Measurements from ENCODE around the gene PREX1.

The PREX1 gene

GRCh38 chr20:48763216-48763914 lies 64.4 kb downstream of the PREX1 start:
- TF ChIP-seq CTCF (IDR thresholded peaks at IDR 0.05; ENCODE audit: poor library complexity, severe bottlenecking), result no peak
- Histone ChIP-seq H3K36me3 (ENCODE audit: low read depth) (no peaks in the 10 kb centered on the region), H3K4me1 (ENCODE audit: insufficient read depth, poor library complexity, severe bottlenecking) (peaks cover 9% of the 10 kb centered on the region), H3K4me3 (ENCODE audit: severe bottlenecking) (no peak overlapping the region), H3K9me3 (ENCODE audit: severe bottlenecking) (no peaks in the 10 kb centered on the region), H3K27ac (ENCODE audit: poor library complexity, severe bottlenecking) (no peak overlapping the region), H3K27me3 (ENCODE audit: insufficient read depth, poor library complexity, severe bottlenecking) (no peaks in the 10 kb centered on the region)
- peak; percentile 76 for DNase-seq (ENCODE audit: low spot score)
- no peak for ATAC-seq (ENCODE audit: low read depth)

DNA sequence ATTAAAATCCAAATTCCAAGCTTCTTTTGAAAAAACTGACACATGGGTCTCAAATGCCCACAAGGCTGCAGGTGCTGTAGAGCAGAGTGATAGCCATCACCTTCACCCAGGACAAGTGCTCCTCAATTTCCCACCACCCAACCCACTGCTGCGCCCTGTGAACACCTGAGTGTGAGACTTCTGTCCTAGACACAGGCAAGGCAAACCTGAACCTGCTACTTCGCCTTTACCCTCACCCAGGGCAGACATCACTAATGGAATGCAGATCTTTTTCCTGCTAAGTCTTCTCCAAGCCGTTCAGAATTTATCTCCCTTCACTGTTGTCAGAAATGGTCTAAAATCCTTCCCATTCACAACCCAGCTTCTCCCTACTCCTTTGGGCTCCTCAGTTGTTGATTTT lies 65.9 kb downstream of the PREX1 start:
- no peak for TF ChIP-seq CTCF (IDR thresholded peaks at IDR 0.05; ENCODE audit: poor library complexity, severe bottlenecking)
- no peaks in the 10 kb centered on the region for H3K27me3 ChIP-seq (ENCODE audit: insufficient read depth, poor library complexity, severe bottlenecking)
- DNase-seq (ENCODE audit: low spot score) (no peak), ATAC-seq (ENCODE audit: low read depth) (no peak)
- H3K36me3 ChIP-seq (ENCODE audit: low read depth), result no peaks in the 10 kb centered on the region
- H3K9me3 ChIP-seq (ENCODE audit: severe bottlenecking), result no peaks in the 10 kb centered on the region
- H3K4me3 ChIP-seq (ENCODE audit: severe bottlenecking), result no peak overlapping the region
- peaks cover 9% of the 10 kb centered on the region for H3K4me1 ChIP-seq (ENCODE audit: insufficient read depth, poor library complexity, severe bottlenecking)
- no peak overlapping the region for H3K27ac ChIP-seq (ENCODE audit: poor library complexity, severe bottlenecking)

- Histone ChIP-seq H3K27ac (ENCODE audit: poor library complexity, severe bottlenecking) (no peak overlapping the region), H3K36me3 (ENCODE audit: low read depth) (no peaks in the 10 kb centered on the region), H3K4me1 (ENCODE audit: insufficient read depth, poor library complexity, severe bottlenecking) (peaks cover 9% of the 10 kb centered on the region), H3K27me3 (ENCODE audit: insufficient read depth, poor library complexity, severe bottlenecking) (no peaks in the 10 kb centered on the region), H3K4me3 (ENCODE audit: severe bottlenecking) (no peak overlapping the region), H3K9me3 (ENCODE audit: severe bottlenecking) (no peaks in the 10 kb centered on the region)
- DNase-seq (ENCODE audit: low spot score) (no peak), ATAC-seq (ENCODE audit: low read depth) (no peak)
- TF ChIP-seq CTCF (IDR thresholded peaks at IDR 0.05; ENCODE audit: poor library complexity, severe bottlenecking), result no peak
Observed at GRCh38 chr20:48761023-48761785, 66.6 kb downstream of the PREX1 start.

GRCh38 chr20:48760403-48760983 lies 67.3 kb downstream of the PREX1 start:
- TF ChIP-seq CTCF (IDR thresholded peaks at IDR 0.05; ENCODE audit: poor library complexity, severe bottlenecking), result no peak
- peaks cover 9% of the 10 kb centered on the region for H3K4me1 ChIP-seq (ENCODE audit: insufficient read depth, poor library complexity, severe bottlenecking)
- no peaks in the 10 kb centered on the region for H3K9me3 ChIP-seq (ENCODE audit: severe bottlenecking)
- no peak overlapping the region for H3K27ac ChIP-seq (ENCODE audit: poor library complexity, severe bottlenecking)
- H3K27me3 ChIP-seq (ENCODE audit: insufficient read depth, poor library complexity, severe bottlenecking), result no peaks in the 10 kb centered on the region
- H3K36me3 ChIP-seq (ENCODE audit: low read depth), result no peaks in the 10 kb centered on the region
- H3K4me3 ChIP-seq (ENCODE audit: severe bottlenecking), result no peak overlapping the region
- peak; percentile 83 for ATAC-seq (ENCODE audit: low read depth)
- no peak for DNase-seq (ENCODE audit: low spot score)
